Measurements from ENCODE around the gene NANP.

GRCh38 chr20:25587536-25587935 lies 36.3 kb downstream of the NANP start:
- TF ChIP-seq CTCF (optimal IDR thresholded peaks at IDR 0.05 in 1 of 3, IDR thresholded peaks at IDR 0.05 in 1 of 3, conservative IDR thresholded peaks at IDR 0.05 in 1 of 3; ENCODE audit: extremely low read depth in 1 of 3, insufficient read depth in 2 of 3, low read length in 3 of 3) (no peak), EZH2 (IDR thresholded peaks at IDR 0.05; ENCODE audit: low read length) (no peak)
